Glutamatergic neuron (in vitro differentiated cells): ENCODE results near the gene PCSK5. TPM values are rescaled to one million over a fixed set of nuclear protein-coding genes. Genes with fewer than 3 reads are reported as not detected.

Experiments used
- DNase-seq: peaks from one replicate; pipeline ENCODE4 v3.0.0; 2022
- H3K27ac Mint-ChIP-seq: one replicate; pipeline ENCODE4 v1.8.0; 2020; ENCODE audit warnings: mild to moderate bottlenecking, mixed read lengths, inconsistent platforms; ENCODE audit not compliant: unreplicated experiment
- H3K27me3 Mint-ChIP-seq: one replicate; pipeline ENCODE4 v1.8.0; 2020; ENCODE audit warnings: mild to moderate bottlenecking, moderate library complexity, mixed read lengths, inconsistent platforms; ENCODE audit not compliant: unreplicated experiment
- H3K36me3 Mint-ChIP-seq: one replicate; pipeline ENCODE4 v1.8.0; 2020; ENCODE audit warnings: mild to moderate bottlenecking, mixed read lengths, inconsistent platforms; ENCODE audit not compliant: unreplicated experiment
- H3K4me1 Mint-ChIP-seq: one replicate; pipeline ENCODE4 v1.8.0; 2020; ENCODE audit warnings: mild to moderate bottlenecking, low read depth, mixed read lengths, inconsistent platforms; ENCODE audit not compliant: unreplicated experiment
- H3K4me3 Mint-ChIP-seq: one replicate; pipeline ENCODE4 v1.8.0; 2020; ENCODE audit warnings: mild to moderate bottlenecking, mixed read lengths, inconsistent platforms; ENCODE audit not compliant: unreplicated experiment
- H3K9me3 Mint-ChIP-seq: one replicate; pipeline ENCODE4 v1.8.0; 2020; ENCODE audit warnings: mild to moderate bottlenecking, moderate library complexity, mixed read lengths, inconsistent platforms; ENCODE audit not compliant: unreplicated experiment
- CTCF ChIP-seq: fragments of 200-600 bp; sonication (generic); IDR thresholded peaks from one replicate; pipeline ENCODE4 v1.5.0; 2021; ENCODE audit not compliant: partially characterized antibody, unreplicated experiment
- total RNA-seq: library from RNA; stranded (reverse); fragmentation: NEBNext Ultra II Directional; extraction: Animal tissue kit (Norgen Biotek cat#: 25700); gene quantifications from one replicate; pipeline ENCODE4 v1.2.1, GENCODE V29; 2021; ENCODE audit not compliant: unreplicated experiment

Gene PCSK5
- total RNA-seq, 1 donor from 2014 or later: 9.6 TPM

- H3K27me3 Mint-ChIP-seq: no peaks in the 10 kb centered on the region
- H3K36me3 Mint-ChIP-seq: no peaks in the 10 kb centered on the region
- no peak overlapping the region for H3K4me3 Mint-ChIP-seq
- H3K27ac Mint-ChIP-seq: no peak overlapping the region
- no peak for DNase-seq
- no peaks in the 10 kb centered on the region for H3K4me1 Mint-ChIP-seq
- no peak for TF ChIP-seq CTCF
- no peaks in the 10 kb centered on the region for H3K9me3 Mint-ChIP-seq
Observed at GRCh38 chr9:76112151-76112550, 221.7 kb downstream of the PCSK5 start.

GRCh38 chr9:76114144-76114543 is 223.7 kb downstream of the PCSK5 start:
- no peak overlapping the region for H3K27ac Mint-ChIP-seq

GRCh38 chr9:76115396-76115795 is 224.9 kb downstream of the PCSK5 start:
- no peak for DNase-seq
- no peak overlapping the region for H3K4me3 Mint-ChIP-seq

More at GRCh38 chr9:76114144-76114543, 223.7 kb downstream of the PCSK5 start:
- no peaks in the 10 kb centered on the region for H3K27me3 Mint-ChIP-seq
- DNase-seq: no peak
- H3K36me3 Mint-ChIP-seq: no peaks in the 10 kb centered on the region
- H3K9me3 Mint-ChIP-seq: no peaks in the 10 kb centered on the region
- H3K4me1 Mint-ChIP-seq: no peaks in the 10 kb centered on the region
- H3K4me3 Mint-ChIP-seq: no peak overlapping the region
- TF ChIP-seq CTCF: no peak

GRCh38 chr9:76115982-76116646 is 225.6 kb downstream of the PCSK5 start:
- Mint-ChIP-seq H3K9me3 (no peaks in the 10 kb centered on the region), H3K27ac (no peak overlapping the region), H3K4me3 (no peak overlapping the region), H3K4me1 (no peaks in the 10 kb centered on the region), H3K27me3 (no peaks in the 10 kb centered on the region), H3K36me3 (no peaks in the 10 kb centered on the region)
- TF ChIP-seq CTCF: no peak
- no peak for DNase-seq

More at GRCh38 chr9:76115396-76115795, 224.9 kb downstream of the PCSK5 start:
- no peaks in the 10 kb centered on the region for H3K36me3 Mint-ChIP-seq
- H3K9me3 Mint-ChIP-seq: no peaks in the 10 kb centered on the region
- no peak overlapping the region for H3K27ac Mint-ChIP-seq
- H3K4me1 Mint-ChIP-seq: no peaks in the 10 kb centered on the region
- no peak for TF ChIP-seq CTCF
- no peaks in the 10 kb centered on the region for H3K27me3 Mint-ChIP-seq

GRCh38 chr9:76116913-76117312 is 226.4 kb downstream of the PCSK5 start:
- no peak overlapping the region for H3K27ac Mint-ChIP-seq
- no peak for TF ChIP-seq CTCF

More at GRCh38 chr9:76116913-76117312, 226.4 kb downstream of the PCSK5 start:
- no peak for DNase-seq
- Mint-ChIP-seq H3K9me3 (no peaks in the 10 kb centered on the region), H3K27me3 (no peaks in the 10 kb centered on the region), H3K4me3 (no peak overlapping the region), H3K36me3 (no peaks in the 10 kb centered on the region), H3K4me1 (no peaks in the 10 kb centered on the region)
